ENCODE measurements around the gene FSTL4.

Gene FSTL4

GRCh38 chr5:133321286-133321832, 291.0 kb downstream of the FSTL4 start:
- DNase-seq = no peak
- ATAC-seq = no peak

GRCh38 chr5:133319905-133320520, 292.3 kb downstream of the FSTL4 start:
- DNase-seq (no peak), ATAC-seq (no peak)

- no peak for DNase-seq
- no peak for ATAC-seq
These were observed 293.1 kb downstream of the FSTL4 start for GRCh38 chr5:133319244-133319643.

- no peak for ATAC-seq
- DNase-seq = no peak
These were observed 294.8 kb downstream of the FSTL4 start for GRCh38 chr5:133317558-133317957.

GRCh38 chr5:133316346-133317343, 295.7 kb downstream of the FSTL4 start:
- no peak for DNase-seq
- no peak for ATAC-seq

GRCh38 chr5:133314086-133314485, 298.3 kb downstream of the FSTL4 start:
- DNase-seq = no peak
- no peak for ATAC-seq

GRCh38 chr5:133311176-133311575, 301.2 kb downstream of the FSTL4 start:
- ATAC-seq = no peak

GRCh38 chr5:133309984-133310621, 302.2 kb downstream of the FSTL4 start:
- ATAC-seq (no peak), DNase-seq (no peak)

More at GRCh38 chr5:133311176-133311575, 301.2 kb downstream of the FSTL4 start:
- DNase-seq = no peak

- DNase-seq = no peak
These were observed 303.1 kb downstream of the FSTL4 start for GRCh38 chr5:133309166-133309795.

GRCh38 chr5:133307275-133307674, 305.1 kb downstream of the FSTL4 start:
- DNase-seq (no peak), ATAC-seq (no peak)

More at GRCh38 chr5:133309166-133309795, 303.1 kb downstream of the FSTL4 start:
- ATAC-seq = peak; percentile 44

GRCh38 chr5:133304707-133305216, 307.6 kb downstream of the FSTL4 start:
- no peak for DNase-seq
- ATAC-seq = no peak

GRCh38 chr5:133304178-133304577, 308.2 kb downstream of the FSTL4 start:
- DNase-seq (no peak), ATAC-seq (no peak)

- no peak for DNase-seq
These were observed 309.0 kb downstream of the FSTL4 start for GRCh38 chr5:133303298-133303697.

GRCh38 chr5:133299728-133300127, 312.6 kb downstream of the FSTL4 start:
- no peak for DNase-seq
- no peak for ATAC-seq

More at GRCh38 chr5:133303298-133303697, 309.0 kb downstream of the FSTL4 start:
- ATAC-seq = no peak

- DNase-seq (no peak), ATAC-seq (no peak)
These were observed 313.3 kb downstream of the FSTL4 start for GRCh38 chr5:133299021-133299420.

GRCh38 chr5:133298447-133298846, 313.9 kb downstream of the FSTL4 start:
- DNase-seq = peak; percentile 15
- ATAC-seq = peak; percentile 22

GRCh38 chr5:133297293-133297692, 315.0 kb downstream of the FSTL4 start:
- DNase-seq (no peak), ATAC-seq (no peak)

- DNase-seq = no peak
- ATAC-seq = no peak
These were observed 315.7 kb downstream of the FSTL4 start for GRCh38 chr5:133296624-133297023.

GRCh38 chr5:133295520-133295919, 316.8 kb downstream of the FSTL4 start:
- no peak for ATAC-seq

GRCh38 chr5:133294380-133294779, 318.0 kb downstream of the FSTL4 start:
- ATAC-seq (no peak), DNase-seq (no peak)

More at GRCh38 chr5:133295520-133295919, 316.8 kb downstream of the FSTL4 start:
- DNase-seq = no peak

GRCh38 chr5:133293960-133294359, 318.4 kb downstream of the FSTL4 start:
- DNase-seq (no peak), ATAC-seq (no peak)

- ATAC-seq (peak; percentile 92), DNase-seq (peak; percentile 37)
These were observed 320.0 kb downstream of the FSTL4 start for GRCh38 chr5:133292300-133292699.

Measured in stimulated activated naive CD8-positive, alpha-beta T cell treated with anti-CD3 and anti-CD28 coated beads, Interleukin-15, Interleukin-2, amounts not matched to agents 100 U/mL and 50 U/mL, for 24 hours (primary cell).